HepG2 (cell line): ENCODE results near the gene ARID1A. TPM values are rescaled to one million over a fixed set of nuclear protein-coding genes. Genes with fewer than 3 reads are reported as not detected.

Source experiments
- ATAC-seq: fragments of 200-7000 bp; cut with Tn5 transposase; 3 replicates; pipeline ENCODE4 v1.9.1; 2020; ENCODE audit warnings: mild to moderate bottlenecking, moderate library complexity
- BruUV-seq: library from RNA; stranded (reverse); fragments of 400-500 nt; replicated peaks from 2 replicates; lab custom pipeline; 2021; lab: Mats Ljungman, UMichigan
- CTCF ChIA-PET: fragments of 300-600 bp; formaldehyde crosslinking; extraction: SDS; loops from one replicate; lab custom pipeline; 2021; ENCODE audit warnings: low total read pairs, inconsistent platforms, low intra/inter-chr PET ratio; lab: Yijun Ruan, JAX
- POLR2A ChIA-PET: fragments of 350-600 bp; sonication (Branson Sonifier 250); formaldehyde crosslinking; loops from one replicate; lab custom pipeline; 2020; ENCODE audit warnings: antibody characterized with exemption, inconsistent platforms; lab: Yijun Ruan, JAX
- DNase-seq: peaks from one replicate; pipeline ENCODE4 v3.0.0-alpha.2; 2015; ENCODE audit warnings: low spot score
- FAIRE-seq: peaks from 3 replicates; lab custom pipeline; 2011; peaks lifted over from hg19 to GRCh38; lab: Jason Lieb, UNC
- H2AFZ ChIP-seq: one replicate; pipeline ENCODE4 v1.6.1; 2011; ENCODE audit warnings: low read length, inconsistent platforms
- H3K27ac ChIP-seq: fragments of 300-600 bp; 3 replicates; pipeline ENCODE4 v1.8.0; 2011; ENCODE audit warnings: mixed run types, mild to moderate bottlenecking, mixed read lengths, low read length, inconsistent platforms; ENCODE audit not compliant: insufficient read depth; ENCODE audit errors: extremely low read length
- H3K27me3 ChIP-seq, 2 experiments: fragments of 200-600 bp in 1 of 2; 2 replicates in 1 of 2; 3 replicates in 1 of 2; pipeline versions ENCODE4 v1.6.0 to v1.8.0; 2011; ENCODE audit warnings: low read length in 2 of 2, mild to moderate bottlenecking in 2 of 2, moderate library complexity in 2 of 2, inconsistent platforms in 1 of 2; ENCODE audit not compliant: insufficient read depth in 2 of 2, control insufficient read depth in 1 of 2
- H3K36me3 ChIP-seq, 2 experiments: fragments of 200-600 bp in 1 of 2; replicated peaks in 1 of 2; 2 replicates in 1 of 2; 3 replicates in 1 of 2; pipeline versions ENCODE4 v1.5.1 to v1.8.0; 2011; ENCODE audit warnings: low read length in 2 of 2, inconsistent platforms in 1 of 2; ENCODE audit not compliant: insufficient read depth in 2 of 2, control insufficient read depth in 1 of 2
- H3K4me1 ChIP-seq: 2 replicates; pipeline ENCODE4 v1.5.1; 2012; ENCODE audit warnings: low read length, inconsistent platforms; ENCODE audit not compliant: insufficient read depth
- H3K4me2 ChIP-seq: 2 replicates; pipeline ENCODE4 v1.6.0; 2011; ENCODE audit warnings: low read depth, low read length, inconsistent platforms
- H3K4me3 ChIP-seq, 3 experiments: fragments of 200-600 bp in 1 of 3; sonication (generic), shearing (Covaris generic) in 1 of 3; replicated peaks in 1 of 3; 2 replicates each; pipeline ENCODE4 v1.5.1; 2011 to 2016; ENCODE audit warnings: low read length in 3 of 3, inconsistent platforms in 2 of 3, low read depth in 2 of 3, mild to moderate bottlenecking in 2 of 3, control low read depth in 1 of 3, mixed read lengths in 1 of 3; ENCODE audit not compliant: insufficient read depth in 1 of 3
- H3K79me2 ChIP-seq: one replicate; pipeline ENCODE4 v1.6.1; 2011; ENCODE audit warnings: low read length, inconsistent platforms; ENCODE audit not compliant: insufficient read depth
- H3K9ac ChIP-seq: 2 replicates; pipeline ENCODE4 v1.6.0; 2011; ENCODE audit warnings: mild to moderate bottlenecking, low read depth, low read length, inconsistent platforms; ENCODE audit not compliant: insufficient read depth
- H3K9me3 ChIP-seq: 2 replicates; pipeline ENCODE4 v1.5.1; 2012; ENCODE audit warnings: mild to moderate bottlenecking, low read length
- H4K20me1 ChIP-seq: 2 replicates; pipeline ENCODE4 v1.6.0; 2011; ENCODE audit warnings: inconsistent platforms, mild to moderate bottlenecking, low read length, moderate library complexity; ENCODE audit not compliant: insufficient read depth
- ATF7 ChIP-seq, 2 experiments: fragments of 450-650 bp in 1 of 2; sonication (generic) in 1 of 2; formaldehyde crosslinking in 1 of 2; IDR thresholded peaks; 2 replicates each; pipeline versions ENCODE4 v1.4.0 to v1.6.1; 2016 to 2020; ENCODE audit warnings: antibody characterized with exemption in 1 of 2, mild to moderate bottlenecking in 1 of 2, missing genetic modification reagents in 1 of 2
- BRCA1 ChIP-seq: sonication (generic); formaldehyde crosslinking; IDR thresholded peaks from 2 replicates; pipeline ENCODE4 v1.4.0; 2020; ENCODE audit warnings: missing genetic modification reagents
- CENPT ChIP-seq: sonication (generic); formaldehyde crosslinking; IDR thresholded peaks from 2 replicates; pipeline ENCODE4 v1.8.0; 2022; ENCODE audit warnings: low read depth, mild to moderate bottlenecking, moderate library complexity, missing genetic modification reagents
- FOXA3 ChIP-seq: IDR thresholded peaks from 2 replicates; pipeline ENCODE4 v1.6.1; 2016; ENCODE audit warnings: missing genetic modification reagents, missing compliant biosample characterization
- GRHL1 ChIP-seq: sonication (generic); formaldehyde crosslinking; conservative IDR thresholded peaks from 2 replicates; pipeline ENCODE4 v1.8.0; 2022; ENCODE audit warnings: missing genetic modification reagents
- MAZ ChIP-seq, 2 experiments: sonication (generic) in 1 of 2; formaldehyde crosslinking in 1 of 2; IDR thresholded peaks; 2 replicates each; pipeline versions ENCODE4 v1.5.0 to v1.6.1; 2012 to 2020; ENCODE audit warnings: low read depth in 2 of 2, mild to moderate bottlenecking in 2 of 2, borderline replicate concordance in 1 of 2, improper control_type of control experiment in 1 of 2, low read length in 1 of 2, missing genetic modification reagents in 1 of 2, moderate library complexity in 1 of 2
- MBNL3 ChIP-seq: fragments of 250-450 bp; sonication (Bioruptor Pico); conservative IDR thresholded peaks from 2 replicates; pipeline ENCODE4 v1.8.0; 2022; ENCODE audit warnings: mild to moderate bottlenecking, inconsistent platforms
- NFIC ChIP-seq: IDR thresholded peaks from 2 replicates; pipeline ENCODE4 v1.6.1; 2012; ENCODE audit warnings: mild to moderate bottlenecking, low read length, inconsistent platforms
- NR2F6 ChIP-seq, 2 experiments: IDR thresholded peaks; 2 replicates each; pipeline ENCODE4 v1.6.1; 2016; ENCODE audit warnings: antibody characterized with exemption in 1 of 2, mild to moderate bottlenecking in 1 of 2
- SKI ChIP-seq: fragments of 450-650 bp; IDR thresholded peaks from one replicate; pipeline ENCODE4 v1.6.1; 2018; ENCODE audit warnings: mild to moderate bottlenecking; ENCODE audit not compliant: partially characterized antibody
- SMAD1 ChIP-seq: sonication (generic); formaldehyde crosslinking; IDR thresholded peaks from 2 replicates; pipeline ENCODE4 v1.4.0; 2020; ENCODE audit warnings: missing genetic modification reagents, low read depth, mild to moderate bottlenecking, borderline replicate concordance
- ZBTB1 ChIP-seq: sonication (generic); formaldehyde crosslinking; IDR thresholded peaks from 2 replicates; pipeline ENCODE4 v1.4.0; 2020; ENCODE audit warnings: missing genetic modification reagents, borderline replicate concordance
- ZC3H13 ChIP-seq: sonication (generic); formaldehyde crosslinking; IDR thresholded peaks from 2 replicates; pipeline ENCODE4 v1.8.1; 2023; ENCODE audit warnings: mild to moderate bottlenecking, missing genetic modification reagents, moderate library complexity
- ZNF276 ChIP-seq: sonication (generic); formaldehyde crosslinking; IDR thresholded peaks from 2 replicates; pipeline ENCODE4 v1.4.0; 2020; ENCODE audit warnings: mild to moderate bottlenecking, low read depth, missing genetic modification reagents
- ZNF343 ChIP-seq: sonication (generic); formaldehyde crosslinking; IDR thresholded peaks from 2 replicates; pipeline ENCODE4 v1.4.0; 2020; ENCODE audit warnings: mild to moderate bottlenecking, missing genetic modification reagents
- ZNF883 ChIP-seq: sonication (generic); formaldehyde crosslinking; IDR thresholded peaks from 2 replicates; pipeline ENCODE4 v1.5.1; 2020; ENCODE audit warnings: mild to moderate bottlenecking, missing genetic modification reagents; ENCODE audit errors: not compliant biosample characterization
- WGBS: methylation state at CpG from one replicate; pipeline ENCODE4 v1.1.6; 2017; ENCODE audit warnings: low lambda C conversion rate; 5-methylcytosine and 5-hydroxymethylcytosine counted together
- in situ Hi-C: cut with HindIII; loops from 2 replicates; pipeline ENCODE4 v1.10.0; 2017; ENCODE audit warnings: low pct_unique_long_range_greater_than_20kb; ENCODE audit not compliant: extremely low pct_ligation_motif_present
- intact Hi-C: fragments of 100-400 bp; cut with micrococcal nuclease; formaldehyde crosslinking; loops from one replicate; pipeline ENCODE4 v1.10.0; 2022; ENCODE audit not compliant: unreplicated experiment
- polyA plus RNA-seq, 8 experiments: library from polyadenylated mRNA; depleted of rRNA in 3 of 8; stranded (reverse) in 7 of 8; unstranded in 1 of 8; fragments of >200 nt; fragmentation: Illumina TruSeq in 4 of 8; extraction: Trizol in 4 of 8; gene quantifications; 2 replicates each; pipeline versions ENCODE4 v1.2.1 to v1.2.3, GENCODE V29; 2011 to 2016; ENCODE audit warnings: low read depth in 4 of 8, missing spikeins in 1 of 8, mixed read lengths in 1 of 8; ENCODE audit not compliant: insufficient read depth in 1 of 8
- total RNA-seq, 5 experiments: library from RNA; depleted of rRNA; stranded (reverse); fragments of >200 nt; fragmentation: Illumina TruSeq; extraction: Trizol; gene quantifications; 2 replicates each; pipeline ENCODE4 v1.2.3, GENCODE V29; 2016; ENCODE audit warnings: low read depth in 1 of 5
- TF ChIP-seq, protein P1 (sequence below): sonication (generic); formaldehyde crosslinking; IDR thresholded peaks from 2 replicates; pipeline ENCODE4 v1.8.0; 2022; ENCODE audit warnings: mild to moderate bottlenecking, missing genetic modification reagents, borderline replicate concordance
- TF ChIP-seq, protein P2 (sequence below): sonication (generic); formaldehyde crosslinking; conservative IDR thresholded peaks from 2 replicates; pipeline ENCODE4 v1.8.1; 2023; ENCODE audit warnings: missing genetic modification reagents

Gene ARID1A
- total and polyA plus RNA-seq, 2 of the 13 experiments (the other 11 are each of a cell fraction or from before 2014, with no cell fraction given): 11.9 to 15.9 TPM

DNA sequence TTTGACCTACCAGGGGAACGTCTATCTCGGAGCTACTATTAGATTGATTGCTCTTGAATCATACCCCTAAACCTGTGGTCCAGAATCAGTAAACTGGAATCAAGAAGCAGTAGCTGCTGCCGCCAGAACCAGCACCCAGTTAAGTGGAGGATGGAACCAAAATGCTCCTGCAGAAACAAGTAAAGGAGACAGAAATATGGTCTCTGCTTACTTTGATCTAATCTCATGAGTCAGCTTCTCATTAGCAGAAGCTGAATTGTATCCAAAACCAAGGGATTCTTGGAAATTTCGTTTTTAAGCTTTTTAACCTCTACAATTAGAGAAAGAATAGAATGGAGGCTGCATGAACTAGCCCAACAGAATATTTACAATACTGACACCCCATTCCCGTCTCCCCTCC is 49.4 kb downstream of the ARID1A start:
- CTCF ChIA-PET: no interaction called here
- 94% methylated on average over 5 of the region's 5 CpGs for WGBS
- TF ChIP-seq FOXA3 (no peak), CENPT (CRISPR knock-in tag) (no peak), NFIC (no peak), BRCA1 (no peak), ZNF276 (no peak), NR2F6 (IDR thresholded peaks at IDR 0.05) (no peak), NR2F6 (CRISPR knock-in tag; IDR thresholded peaks at IDR 0.05) (no peak), SMAD1 (no peak), ZNF343 (CRISPR knock-in tag) (no peak), GRHL1 (CRISPR knock-in tag) (no peak), MBNL3 (CRISPR knock-in tag) (no peak), MAZ (IDR thresholded peaks at IDR 0.05; ENCODE audit: borderline replicate concordance, low read depth, low read length) (no peak), MAZ (CRISPR knock-in tag; IDR thresholded peaks at IDR 0.05; ENCODE audit: low read depth) (no peak), ZNF883 (CRISPR knock-in tag) (no peak), SKI (no peak), ZC3H13 (no peak), ZBTB1 (CRISPR knock-in tag) (no peak), ATF7 (IDR thresholded peaks at IDR 0.05) (no peak), ATF7 (CRISPR knock-in tag; IDR thresholded peaks at IDR 0.05) (no peak)
- TF ChIP-seq, protein P1, sequence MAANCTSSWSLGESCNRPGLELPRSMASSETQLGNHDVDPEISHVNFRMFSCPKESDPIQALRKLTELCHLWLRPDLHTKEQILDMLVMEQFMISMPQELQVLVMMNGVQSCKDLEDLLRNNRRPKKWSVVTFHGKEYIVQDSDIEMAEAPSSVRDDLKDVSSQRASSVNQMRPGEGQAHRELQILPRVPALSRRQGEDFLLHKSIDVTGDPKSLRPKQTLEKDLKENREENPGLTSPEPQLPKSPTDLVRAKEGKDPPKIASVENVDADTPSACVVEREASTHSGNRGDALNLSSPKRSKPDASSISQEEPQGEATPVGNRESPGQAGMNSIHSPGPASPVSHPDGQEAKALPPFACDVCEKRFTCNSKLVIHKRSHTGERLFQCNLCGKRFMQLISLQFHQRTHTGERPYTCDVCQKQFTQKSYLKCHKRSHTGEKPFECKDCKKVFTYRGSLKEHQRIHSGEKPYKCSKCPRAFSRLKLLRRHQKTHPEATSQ (CRISPR knock-in tag): no peak
- TF ChIP-seq, protein P2, sequence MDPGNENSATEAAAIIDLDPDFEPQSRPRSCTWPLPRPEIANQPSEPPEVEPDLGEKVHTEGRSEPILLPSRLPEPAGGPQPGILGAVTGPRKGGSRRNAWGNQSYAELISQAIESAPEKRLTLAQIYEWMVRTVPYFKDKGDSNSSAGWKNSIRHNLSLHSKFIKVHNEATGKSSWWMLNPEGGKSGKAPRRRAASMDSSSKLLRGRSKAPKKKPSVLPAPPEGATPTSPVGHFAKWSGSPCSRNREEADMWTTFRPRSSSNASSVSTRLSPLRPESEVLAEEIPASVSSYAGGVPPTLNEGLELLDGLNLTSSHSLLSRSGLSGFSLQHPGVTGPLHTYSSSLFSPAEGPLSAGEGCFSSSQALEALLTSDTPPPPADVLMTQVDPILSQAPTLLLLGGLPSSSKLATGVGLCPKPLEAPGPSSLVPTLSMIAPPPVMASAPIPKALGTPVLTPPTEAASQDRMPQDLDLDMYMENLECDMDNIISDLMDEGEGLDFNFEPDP (CRISPR knock-in tag): no peak

More for the DNA sequence above, 49.4 kb downstream of the ARID1A start:
- no peak overlapping the region for H3K27ac ChIP-seq
- DNase-seq (no peak), FAIRE-seq (no peak), ATAC-seq (no peak)
- H3K79me2 ChIP-seq: peaks cover 37% of the 10 kb centered on the region
- H3K4me1 ChIP-seq: peaks cover 3% of the 10 kb centered on the region; the same call in 1 of the 2 replicates
- no peaks in the 10 kb centered on the region for H3K27me3 ChIP-seq
- H3K9ac ChIP-seq: no peak overlapping the region
- no peaks in the 10 kb centered on the region for H3K9me3 ChIP-seq
- POLR2A ChIA-PET: no interaction called here
- in situ Hi-C loops (no loop called here), intact Hi-C loops (no loop called here)
- H3K4me3 ChIP-seq: no peak overlapping the region
- BruUV-seq: no TSS peak
- H4K20me1 ChIP-seq: 0 out of 2 replicates have a peak, but pooled peaks cover 6% of the 10 kb centered on the region
- peaks cover 18 to 90% of the 10 kb centered on the region in 2 experiments for H3K36me3 ChIP-seq
- H3K4me2 ChIP-seq: no peak overlapping the region
- H2AFZ ChIP-seq: no peak overlapping the region
